HEK293T (cell line): ENCODE data around the gene TTC17.

Experiments
- CTCF ChIA-PET: fragments of 350-600 bp; formaldehyde crosslinking; extraction: SDS; loops from one replicate; lab custom pipeline; 2021; ENCODE audit warnings: antibody characterized with exemption, inconsistent platforms; lab: Yijun Ruan, JAX
- POLR2A ChIA-PET: fragments of 350-600 bp; formaldehyde crosslinking; extraction: SDS; loops from one replicate; lab custom pipeline; 2020; ENCODE audit warnings: antibody characterized with exemption, inconsistent platforms; lab: Yijun Ruan, JAX
- DNase-seq: peaks from one replicate; pipeline ENCODE4 v3.0.0; 2012; ENCODE audit warnings: mixed read lengths; ENCODE audit errors: extremely low spot score
- ARNT ChIP-seq: fragments of 450-650 bp; IDR thresholded peaks from 2 replicates; pipeline ENCODE4 v1.6.1; 2017; ENCODE audit warnings: mild to moderate bottlenecking
- BHLHE40 ChIP-seq: fragments of 450-650 bp; IDR thresholded peaks from 2 replicates; pipeline ENCODE4 v1.6.1; 2016; ENCODE audit warnings: mild to moderate bottlenecking, moderate library complexity, borderline replicate concordance
- CTBP1 ChIP-seq: fragments of 450-650 bp; IDR thresholded peaks from 2 replicates; pipeline ENCODE4 v1.6.1; 2016; ENCODE audit warnings: borderline replicate concordance
- ELF4 ChIP-seq: fragments of 450-650 bp; IDR thresholded peaks from 2 replicates; pipeline ENCODE4 v1.6.1; 2017; ENCODE audit warnings: antibody characterized with exemption
- FOXA1 ChIP-seq: fragments of 450-650 bp; IDR thresholded peaks from 2 replicates; pipeline ENCODE4 v1.6.1; 2016; ENCODE audit warnings: mild to moderate bottlenecking
- FOXK2 ChIP-seq: fragments of 450-650 bp; IDR thresholded peaks from 2 replicates; pipeline ENCODE4 v1.6.1; 2016; ENCODE audit warnings: mild to moderate bottlenecking
- FOXM1 ChIP-seq: fragments of 450-650 bp; IDR thresholded peaks from 2 replicates; pipeline ENCODE4 v1.6.1; 2017; ENCODE audit warnings: mild to moderate bottlenecking, borderline replicate concordance
- HDGF ChIP-seq: fragments of 450-650 bp; IDR thresholded peaks from 2 replicates; pipeline ENCODE4 v1.6.1; 2017; ENCODE audit warnings: antibody characterized with exemption, borderline replicate concordance
- L3MBTL2 ChIP-seq: fragments of 450-650 bp; conservative IDR thresholded peaks from 2 replicates; pipeline ENCODE4 v1.6.1; 2016; ENCODE audit warnings: mild to moderate bottlenecking
- LEF1 ChIP-seq: fragments of 450-650 bp; IDR thresholded peaks from 2 replicates; pipeline ENCODE4 v1.6.1; 2017; ENCODE audit warnings: mild to moderate bottlenecking, borderline replicate concordance
- NFRKB ChIP-seq: fragments of 450-650 bp; IDR thresholded peaks from 2 replicates; pipeline ENCODE4 v1.6.1; 2016; ENCODE audit warnings: mild to moderate bottlenecking, moderate library complexity
- PKNOX1 ChIP-seq: fragments of 450-650 bp; IDR thresholded peaks from 2 replicates; pipeline ENCODE4 v1.6.1; 2016
- SP1 ChIP-seq: fragments of 450-650 bp; IDR thresholded peaks from 2 replicates; pipeline ENCODE4 v1.6.1; 2017
- SUZ12 ChIP-seq: fragments of 450-650 bp; IDR thresholded peaks from 2 replicates; pipeline ENCODE4 v1.6.1; 2016; ENCODE audit warnings: mild to moderate bottlenecking
- TARDBP ChIP-seq: fragments of 450-650 bp; IDR thresholded peaks from 2 replicates; pipeline ENCODE4 v1.6.1; 2016
- ZNF384 ChIP-seq: fragments of 450-650 bp; IDR thresholded peaks from 2 replicates; pipeline ENCODE4 v1.6.1; 2016

TTC17 gene

GRCh38 chr11:43358801-43359421 is at the start of gene TTC17:
Gene TTC17, plus strand, starts transcription at chr11:43358920. Its CDS starts 35 bp downstream, at chr11:43358955.
- CTCF ChIA-PET, result no interaction called here
- DNase-seq, result peak; percentile 91
- POLR2A ChIA-PET, result interaction anchor here (0.5 to 2.7 kb wide), 11 partner anchors 9 to 224 kb away, joined by 3 to 20 read pairs (median 4); partner anchors contain the start of gene API5
- no peak for TF ChIP-seq CTBP1
- TF ChIP-seq ELF4, result peak; percentile 76
- no peak for TF ChIP-seq SP1
- TF ChIP-seq PKNOX1, result no peak
- no peak for TF ChIP-seq LEF1
- no peak for TF ChIP-seq HDGF
- 0 out of 2 replicates have a peak, but pooled peaks have one; percentile 25 for TF ChIP-seq L3MBTL2
- no peak for TF ChIP-seq NFRKB
- TF ChIP-seq BHLHE40, result no peak
- no peak for TF ChIP-seq ZNF384
- no peak for TF ChIP-seq SUZ12
- TF ChIP-seq TARDBP, result no peak
- TF ChIP-seq FOXA1, result no peak

GRCh38 chr11:43311791-43312607 is 46.7 kb upstream of the TTC17 start, which contains the start of gene API5:
Gene API5, plus strand, starts transcription at chr11:43311996. Its CDS starts 132 bp downstream, at chr11:43312128.
- peak; percentile 89 for TF ChIP-seq PKNOX1
- TF ChIP-seq FOXM1, result peak; percentile 12; the same call in 1 of the 2 replicates
- no peak for TF ChIP-seq LEF1
- TF ChIP-seq NFRKB, result no peak
- TF ChIP-seq CTBP1, result 0 out of 2 replicates have a peak, but pooled peaks have one; percentile 20
- no peak for TF ChIP-seq L3MBTL2
- TF ChIP-seq ARNT, result no peak
- TF ChIP-seq SUZ12, result no peak
- CTCF ChIA-PET, result interaction anchor here (0.5 to 1.0 kb wide), 2 partner anchors 10 to 85 kb away, joined by 4 read pairs; no protein-coding TSS in a partner anchor
- peak; percentile 77 for DNase-seq
- POLR2A ChIA-PET, result interaction anchor here (0.6 to 1.7 kb wide), 6 partner anchors 13 to 518 kb away, joined by 3 to 20 read pairs (median 4); partner anchors contain the start of gene TTC17

DNA sequence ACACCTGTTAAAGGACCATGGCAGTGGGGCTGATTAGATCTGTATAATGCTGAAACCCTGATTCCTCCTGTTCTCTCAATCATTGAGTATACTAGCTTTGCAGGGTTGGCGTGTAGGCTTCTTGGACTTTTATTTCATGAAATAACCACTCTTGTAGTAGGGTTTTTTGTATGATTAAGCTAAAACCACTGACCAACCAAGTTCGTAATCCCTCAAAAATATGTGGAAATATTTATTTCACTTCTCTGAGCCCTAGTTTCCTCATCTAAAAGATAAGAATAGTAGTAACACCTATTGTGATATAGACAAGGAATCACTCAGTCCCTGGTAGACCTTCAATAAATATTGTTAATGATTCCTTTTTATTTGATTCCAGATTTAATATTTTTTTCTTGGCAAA is 42.8 kb upstream of the TTC17 start:
- POLR2A ChIA-PET, result no interaction called here
- no peak for TF ChIP-seq HDGF
- no peak for TF ChIP-seq L3MBTL2
- no peak for TF ChIP-seq FOXM1
- no peak for TF ChIP-seq LEF1
- no peak for TF ChIP-seq BHLHE40
- no peak for TF ChIP-seq CTBP1
- TF ChIP-seq ARNT, result no peak
- no peak for TF ChIP-seq SP1
- no peak for TF ChIP-seq FOXK2

DNA sequence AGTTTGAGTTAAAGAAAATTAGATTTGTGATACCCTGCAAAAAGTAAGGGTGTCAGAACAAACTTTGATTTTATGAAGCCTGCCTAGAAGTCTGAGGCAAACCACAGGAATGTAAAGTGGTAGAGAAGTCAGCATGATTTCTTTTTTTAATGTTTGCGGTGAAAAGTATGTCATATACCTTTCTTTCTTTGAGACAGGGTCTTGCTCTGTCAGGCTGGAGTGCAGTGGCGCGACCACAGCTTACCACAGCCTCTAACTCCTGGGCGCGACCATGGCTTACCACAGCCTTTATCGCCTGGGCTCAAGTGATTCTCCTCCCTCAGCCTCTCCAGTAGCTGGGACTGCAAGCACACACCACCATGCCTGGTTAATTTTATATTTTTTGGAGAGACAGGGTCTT is 42.3 kb upstream of the TTC17 start:
- ChIA-PET CTCF (no interaction called here), POLR2A (no interaction called here)
- TF ChIP-seq TARDBP, result no peak
- no peak for TF ChIP-seq FOXM1
- TF ChIP-seq PKNOX1, result no peak
- no peak for DNase-seq

More for the DNA sequence above, 42.8 kb upstream of the TTC17 start:
- CTCF ChIA-PET, result no interaction called here
- no peak for DNase-seq

GRCh38 chr11:43327987-43328386 is 30.7 kb upstream of the TTC17 start:
- CTCF ChIA-PET, result no interaction called here
- TF ChIP-seq PKNOX1 (no peak), ARNT (no peak), FOXK2 (no peak), ZNF384 (no peak), ELF4 (no peak), FOXA1 (no peak), FOXM1 (no peak), SUZ12 (no peak)
- no peak for DNase-seq
- POLR2A ChIA-PET, result interaction anchor here (2.5 kb wide), 1 partner anchor 31 kb away, joined by 9 read pairs; the partner anchor contains the start of gene TTC17
